ENCODE results near the gene UNKL. TPM values are rescaled to one million over a fixed set of nuclear protein-coding genes. Genes with fewer than 3 reads are reported as not detected.
"Not testable (repeated sequence)": the region's sequence is repeated elsewhere in the genome, so short reads cannot be mapped to it uniquely, and the experiment has no call there.

Gene UNKL
- total RNA-seq, 1 donor from 2014 or later: 9.8 TPM

GRCh38 chr16:1338855-1339675 lies 75.4 kb downstream of the UNKL start:
- no peak for DNase-seq

GRCh38 chr16:1338119-1338730 lies 76.3 kb downstream of the UNKL start:
- DNase-seq: no peak

GRCh38 chr16:1337486-1337885 lies 77.0 kb downstream of the UNKL start:
- no peak for DNase-seq

- no peak for DNase-seq
These were observed 77.9 kb downstream of the UNKL start for GRCh38 chr16:1336619-1337018.

GRCh38 chr16:1335996-1336395 lies 78.5 kb downstream of the UNKL start:
- DNase-seq: no peak

GRCh38 chr16:1335211-1335971 lies 79.1 kb downstream of the UNKL start:
- no peak for DNase-seq

- DNase-seq: no peak
These were observed 79.8 kb downstream of the UNKL start for GRCh38 chr16:1334739-1335138.

GRCh38 chr16:1333854-1334700 lies 80.4 kb downstream of the UNKL start:
- no peak for DNase-seq

GRCh38 chr16:1333149-1333812 lies 81.2 kb downstream of the UNKL start, which contains the start of gene BAIAP3:
TSS of gene BAIAP3 (plus strand) at chr16:1333645. CDS start at chr16:1338550, 4,905 bp downstream.
- DNase-seq: no peak

GRCh38 chr16:1332618-1333148 lies 81.8 kb downstream of the UNKL start:
- DNase-seq: no peak

GRCh38 chr16:1331712-1332617 lies 82.5 kb downstream of the UNKL start:
- no peak for DNase-seq

- DNase-seq: no peak
These were observed 83.4 kb downstream of the UNKL start for GRCh38 chr16:1330931-1331711.

- DNase-seq: no peak
These were observed 84.1 kb downstream of the UNKL start for GRCh38 chr16:1330260-1330914.

GRCh38 chr16:1328961-1329360 lies 85.5 kb downstream of the UNKL start:
- DNase-seq: not testable (repeated sequence)

GRCh38 chr16:1328136-1328535 lies 86.4 kb downstream of the UNKL start:
- not testable (repeated sequence) for DNase-seq

- no peak for DNase-seq
These were observed 86.9 kb downstream of the UNKL start for GRCh38 chr16:1327619-1327947.

- DNase-seq: no peak
These were observed 87.4 kb downstream of the UNKL start for GRCh38 chr16:1326946-1327618.

GRCh38 chr16:1326391-1326790 lies 88.1 kb downstream of the UNKL start:
- no peak for DNase-seq

Measured in skin of body (tissue), 2 donors.